Erythroblast (primary cell): ENCODE data around the gene ATPAF2.

Source experiments
- GATA1 ChIP-seq: IDR thresholded peaks from 2 replicates; pipeline ENCODE4 v1.6.1; 2011; ENCODE audit warnings: low read depth, mild to moderate bottlenecking, control low read depth, low read length, moderate library complexity
- POLR2A ChIP-seq: IDR thresholded peaks from 2 replicates; pipeline ENCODE4 v1.6.1; 2011; ENCODE audit warnings: mild to moderate bottlenecking, low read length

- TF ChIP-seq POLR2A (no peak), GATA1 (no peak)
Measured at GRCh38 chr17:18015593-18015992, 23.4 kb downstream of the ATPAF2 start.
